ENCODE measurements around the gene EXTL1.
A peak's percentile ranks its signal among the peaks of the same experiment; 100 is the strongest.

Gene EXTL1

GRCh38 chr1:26009796-26010447, 11.7 kb upstream of the EXTL1 start:
- H3K36me3 Mint-ChIP-seq (ENCODE audit: low read depth), result no peaks in the 10 kb centered on the region
- no peak overlapping the region for H3K4me3 Mint-ChIP-seq
- H3K27me3 Mint-ChIP-seq, result peaks cover 2% of the 10 kb centered on the region

DNA sequence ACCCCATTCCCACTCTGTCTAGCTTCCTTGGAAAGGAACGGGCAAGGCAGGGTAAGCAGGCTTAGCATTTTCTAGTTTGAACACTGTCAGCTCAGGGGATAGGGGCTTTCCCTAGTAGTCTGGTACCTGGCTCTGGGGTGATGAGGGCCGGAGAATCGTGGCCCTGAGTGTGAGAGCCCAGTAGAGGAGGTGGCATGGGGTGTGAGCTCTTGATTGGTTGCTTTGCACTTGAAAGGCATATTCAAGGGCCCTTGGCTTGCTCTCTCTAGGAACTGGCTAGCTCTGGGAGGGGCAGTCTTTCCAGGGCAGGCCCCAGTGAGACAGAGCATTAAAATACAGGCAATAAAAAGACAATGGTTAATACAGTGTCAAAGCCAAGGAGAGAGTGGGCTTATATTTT, 10.8 kb upstream of the EXTL1 start:
- Mint-ChIP-seq H3K4me3 (no peak overlapping the region), H3K36me3 (ENCODE audit: low read depth) (no peaks in the 10 kb centered on the region), H3K9me3 (no peaks in the 10 kb centered on the region), H3K4me1 (ENCODE audit: low read depth) (peaks cover 31% of the 10 kb centered on the region), H3K27ac (no peak overlapping the region), H3K27me3 (peaks cover 2% of the 10 kb centered on the region)
- intact Hi-C loops (cut with micrococcal nuclease), result no loop called here

More at GRCh38 chr1:26009796-26010447, 11.7 kb upstream of the EXTL1 start:
- Mint-ChIP-seq H3K27ac (no peak overlapping the region), H3K4me1 (ENCODE audit: low read depth) (peaks cover 23% of the 10 kb centered on the region), H3K9me3 (no peaks in the 10 kb centered on the region)
- intact Hi-C loops (cut with micrococcal nuclease), result no loop called here

DNA sequence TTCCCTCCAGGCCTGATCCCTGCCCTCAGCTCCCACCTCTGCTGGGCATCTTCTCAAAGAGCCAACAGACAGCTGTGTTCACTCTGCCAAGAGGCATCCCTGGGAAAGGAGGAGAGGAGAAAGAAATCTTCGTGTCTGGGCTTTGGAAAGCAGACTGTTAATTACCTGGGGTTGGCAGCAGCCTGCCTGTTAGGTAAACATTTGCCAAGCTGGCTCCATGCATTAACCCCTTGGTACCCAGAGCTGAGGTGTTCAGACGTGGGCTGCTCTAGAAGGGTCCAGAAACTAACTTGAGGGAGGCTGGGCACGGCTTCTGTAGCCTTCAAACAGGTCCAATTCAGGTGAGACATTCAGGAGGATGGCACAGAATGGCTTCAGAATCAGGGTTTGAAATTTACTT, 8.7 kb upstream of the EXTL1 start:
- Mint-ChIP-seq H3K36me3 (ENCODE audit: low read depth) (no peaks in the 10 kb centered on the region), H3K27me3 (peaks cover 2% of the 10 kb centered on the region), H3K4me3 (no peak overlapping the region), H3K9me3 (no peaks in the 10 kb centered on the region), H3K27ac (no peak overlapping the region), H3K4me1 (ENCODE audit: low read depth) (peaks cover 48% of the 10 kb centered on the region)
- intact Hi-C loops (cut with micrococcal nuclease), result no loop called here

DNA sequence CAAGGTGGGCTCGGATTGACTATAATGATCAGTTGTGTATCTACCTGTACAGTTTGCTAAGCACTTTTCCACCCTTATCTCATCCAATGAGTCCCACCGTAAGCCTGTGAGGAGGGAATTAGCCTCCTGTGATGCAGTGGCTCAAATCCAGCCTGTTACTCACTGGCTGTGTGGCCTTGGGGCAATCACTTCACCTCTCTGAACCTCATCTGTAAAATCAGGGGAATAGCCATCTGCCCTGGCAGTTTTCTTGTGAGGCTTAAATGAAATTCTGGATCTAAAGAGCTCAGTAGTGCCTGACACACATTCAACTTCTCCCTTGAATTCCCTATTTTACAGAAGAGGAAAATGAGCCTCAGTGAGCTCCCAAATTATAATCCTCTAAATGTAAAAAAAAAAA, 7.4 kb upstream of the EXTL1 start:
- Mint-ChIP-seq H3K27me3 (peaks cover 6% of the 10 kb centered on the region), H3K4me1 (ENCODE audit: low read depth) (peaks cover 59% of the 10 kb centered on the region), H3K36me3 (ENCODE audit: low read depth) (no peaks in the 10 kb centered on the region), H3K4me3 (no peak overlapping the region), H3K9me3 (no peaks in the 10 kb centered on the region), H3K27ac (no peak overlapping the region)
- intact Hi-C loops (cut with micrococcal nuclease), result no loop called here

DNA sequence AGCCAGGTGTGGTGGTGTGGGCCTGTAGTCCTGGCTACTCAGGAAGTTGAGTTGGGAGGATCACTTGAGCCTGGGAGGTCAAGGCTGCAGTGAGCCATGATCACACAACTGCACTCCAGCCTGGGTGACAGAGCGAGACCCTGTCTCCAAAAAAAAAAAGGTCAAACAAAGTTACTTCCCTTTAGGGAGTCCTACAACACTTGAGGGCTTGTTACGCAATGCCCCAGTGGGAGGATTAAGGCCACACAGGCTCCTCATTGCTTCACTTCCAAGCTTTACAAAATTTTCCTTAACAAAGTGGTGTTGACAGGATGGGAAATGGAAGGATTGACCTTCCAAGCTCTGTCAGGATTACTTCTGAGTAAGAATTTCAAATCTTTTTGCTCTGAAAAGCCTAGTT, 6.2 kb upstream of the EXTL1 start:
- peak overlapping the region; percentile 34 for H3K27ac Mint-ChIP-seq

DNA sequence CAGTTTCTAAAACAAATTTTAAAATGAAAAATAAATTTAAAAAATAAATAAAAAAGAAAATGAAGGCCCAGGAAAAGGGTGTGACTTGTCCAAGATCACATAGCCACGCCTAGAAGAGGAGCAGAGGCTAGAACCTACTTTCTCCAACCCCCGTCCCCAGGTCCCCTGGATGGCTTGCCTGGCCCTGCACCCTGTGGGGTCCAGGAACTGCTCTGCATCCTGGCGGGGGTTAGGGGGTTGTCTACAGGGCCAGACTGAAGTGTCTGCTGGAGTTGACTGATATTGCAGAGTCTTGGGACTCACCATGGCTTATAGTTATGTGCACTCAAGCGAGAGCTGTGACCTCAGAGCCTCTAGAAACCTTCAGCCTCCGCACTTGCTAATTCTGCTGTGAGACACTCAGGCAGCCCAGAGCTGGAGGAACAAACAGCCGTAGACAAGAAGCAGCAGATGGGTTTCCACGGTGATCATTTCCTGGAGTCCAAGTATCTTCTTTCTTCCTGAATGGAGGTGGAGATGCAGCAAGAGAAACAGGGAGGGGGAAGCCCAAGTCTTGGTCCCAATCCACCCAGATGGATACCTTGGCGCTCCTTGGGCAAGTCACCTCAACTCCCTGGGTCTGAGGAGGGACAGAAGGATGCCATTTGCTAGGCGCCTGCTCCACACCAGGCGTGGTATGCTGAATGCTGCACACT, 5.2 kb upstream of the EXTL1 start:
- Mint-ChIP-seq H3K27ac (peak overlapping the region; percentile 67), H3K36me3 (ENCODE audit: low read depth) (no peaks in the 10 kb centered on the region), H3K27me3 (peaks cover 22% of the 10 kb centered on the region), H3K4me1 (ENCODE audit: low read depth) (peaks cover 74% of the 10 kb centered on the region), H3K9me3 (no peaks in the 10 kb centered on the region), H3K4me3 (no peak overlapping the region)
- intact Hi-C loops (cut with micrococcal nuclease), result no loop called here

More for the DNA sequence above, 6.2 kb upstream of the EXTL1 start:
- intact Hi-C loops (cut with micrococcal nuclease), result no loop called here
- no peaks in the 10 kb centered on the region for H3K36me3 Mint-ChIP-seq (ENCODE audit: low read depth)
- peaks cover 15% of the 10 kb centered on the region for H3K27me3 Mint-ChIP-seq
- no peaks in the 10 kb centered on the region for H3K9me3 Mint-ChIP-seq
- peak overlapping the region; percentile 9 for H3K4me3 Mint-ChIP-seq
- peaks cover 71% of the 10 kb centered on the region for H3K4me1 Mint-ChIP-seq (ENCODE audit: low read depth)

DNA sequence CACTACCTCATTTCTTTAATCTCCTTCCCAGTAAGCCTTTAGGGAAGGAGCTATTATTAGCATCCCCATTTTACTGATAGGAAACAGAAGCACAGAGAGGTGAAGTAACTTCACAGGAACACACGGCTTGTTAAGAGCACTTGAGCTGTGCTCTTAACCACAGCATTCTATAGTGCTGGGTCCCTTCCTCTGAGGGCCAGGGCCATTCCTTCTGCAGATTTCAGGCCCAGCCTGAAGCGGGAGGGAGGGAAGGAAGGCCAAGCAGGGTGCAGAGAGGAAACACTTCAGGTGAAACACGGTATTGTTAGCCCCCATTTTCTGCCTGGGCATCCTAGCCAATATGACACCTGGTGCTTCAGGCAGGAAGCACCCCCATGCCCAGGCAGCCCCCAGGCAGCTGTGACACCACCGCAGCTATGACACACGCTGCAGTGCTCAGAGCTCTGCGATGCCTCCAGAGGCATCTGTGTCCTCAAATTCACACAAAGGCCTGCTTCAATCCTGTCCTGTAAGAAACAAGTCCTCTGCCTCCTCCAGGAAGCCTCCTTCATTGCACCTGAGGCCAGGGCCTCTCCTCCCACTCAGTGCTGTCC, 4.5 kb upstream of the EXTL1 start:
- H3K4me3 Mint-ChIP-seq, result no peak overlapping the region
- peaks cover 26% of the 10 kb centered on the region for H3K27me3 Mint-ChIP-seq
- intact Hi-C loops (cut with micrococcal nuclease), result no loop called here

DNA sequence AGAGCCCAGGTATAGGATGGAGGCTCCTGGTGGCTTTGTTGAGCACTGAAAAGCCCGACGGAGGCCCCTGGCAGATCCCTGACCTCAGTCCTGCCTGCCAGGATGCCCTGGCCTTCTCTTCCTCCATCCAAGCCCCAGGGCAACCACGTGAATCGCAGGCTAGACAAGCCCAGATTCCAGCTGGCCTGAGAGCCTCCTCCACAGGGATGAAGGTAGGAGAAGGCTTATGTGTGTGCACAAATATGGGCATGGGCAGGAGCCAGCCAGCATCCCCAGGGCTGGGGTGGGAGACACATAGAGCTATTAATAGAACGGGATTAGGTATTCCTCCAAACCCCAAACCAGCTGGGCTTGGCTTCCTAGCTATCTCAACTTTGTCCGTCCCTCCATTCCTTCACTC, 4.0 kb upstream of the EXTL1 start:
- Mint-ChIP-seq H3K4me1 (ENCODE audit: low read depth) (peaks cover 74% of the 10 kb centered on the region), H3K9me3 (no peaks in the 10 kb centered on the region), H3K4me3 (no peak overlapping the region), H3K27ac (peak overlapping the region; percentile 67), H3K27me3 (peaks cover 26% of the 10 kb centered on the region), H3K36me3 (ENCODE audit: low read depth) (no peaks in the 10 kb centered on the region)
- intact Hi-C loops (cut with micrococcal nuclease), result no loop called here

More for the DNA sequence above, 4.5 kb upstream of the EXTL1 start:
- Mint-ChIP-seq H3K9me3 (no peaks in the 10 kb centered on the region), H3K4me1 (ENCODE audit: low read depth) (peaks cover 74% of the 10 kb centered on the region), H3K36me3 (ENCODE audit: low read depth) (no peaks in the 10 kb centered on the region), H3K27ac (peak overlapping the region; percentile 67)

DNA sequence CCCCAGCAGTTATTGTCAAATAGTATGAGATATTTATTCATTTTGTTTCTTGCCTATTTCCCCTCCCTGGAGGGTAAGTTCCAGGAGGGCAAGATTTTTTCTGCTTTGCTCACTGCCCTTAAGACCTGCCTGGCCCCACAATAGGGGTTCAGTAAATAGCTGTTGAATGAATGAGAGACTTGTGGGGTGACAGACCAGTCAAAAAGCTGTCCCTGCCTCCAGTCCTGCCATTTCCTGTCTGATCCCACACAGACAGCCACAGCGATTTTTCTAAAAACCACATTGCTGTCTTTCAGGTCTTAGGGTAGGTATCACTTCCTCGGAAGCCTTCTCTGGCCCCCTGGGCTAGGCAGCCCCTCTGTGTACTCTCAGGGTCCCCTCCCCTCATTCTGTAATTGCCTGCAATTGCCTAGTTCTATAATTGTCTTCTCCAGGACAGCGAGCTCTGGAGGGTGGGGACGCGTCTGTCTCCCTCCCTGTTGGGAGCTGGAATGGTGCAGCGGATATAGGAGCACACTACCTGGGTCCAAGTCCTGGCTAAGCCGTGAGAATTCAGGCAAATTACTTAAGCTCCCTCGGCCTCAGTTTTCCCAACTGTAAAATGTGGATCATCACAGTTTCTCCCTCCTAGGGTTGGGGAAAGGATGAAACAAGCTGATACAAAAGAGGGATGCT, 1.8 kb upstream of the EXTL1 start:
- no peak overlapping the region for H3K4me3 Mint-ChIP-seq
- no peaks in the 10 kb centered on the region for H3K9me3 Mint-ChIP-seq
- peaks cover 35% of the 10 kb centered on the region for H3K27me3 Mint-ChIP-seq
- H3K4me1 Mint-ChIP-seq (ENCODE audit: low read depth), result peaks cover 66% of the 10 kb centered on the region
- H3K36me3 Mint-ChIP-seq (ENCODE audit: low read depth), result no peaks in the 10 kb centered on the region
- intact Hi-C loops (cut with micrococcal nuclease), result no loop called here
- H3K27ac Mint-ChIP-seq, result peak overlapping the region; percentile 48

DNA sequence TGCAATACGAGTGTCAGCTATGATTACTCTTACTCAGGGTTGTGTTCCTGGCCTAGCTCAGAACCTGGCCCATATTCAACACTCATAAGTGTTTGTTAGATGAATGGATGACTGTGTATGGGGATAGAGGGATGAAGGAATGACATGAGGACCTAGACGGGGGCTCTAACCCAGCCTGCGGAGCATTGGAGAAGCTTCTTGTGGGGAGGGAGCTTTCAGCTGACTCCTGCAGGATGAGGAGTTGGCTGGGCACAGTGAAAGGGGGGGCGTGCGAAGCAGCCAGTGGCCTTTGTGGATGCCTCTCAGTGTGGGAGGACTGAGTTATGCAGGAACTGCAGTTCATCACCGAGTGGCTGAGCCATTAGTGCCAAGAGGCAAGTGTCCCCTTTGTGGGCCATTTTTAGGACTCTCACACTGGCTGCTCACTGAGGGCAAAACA, 1.2 kb upstream of the EXTL1 start:
- no peaks in the 10 kb centered on the region for H3K36me3 Mint-ChIP-seq (ENCODE audit: low read depth)
- peak overlapping the region; percentile 12 for H3K27ac Mint-ChIP-seq
- intact Hi-C loops (cut with micrococcal nuclease), result no loop called here
- peaks cover 37% of the 10 kb centered on the region for H3K27me3 Mint-ChIP-seq
- no peak overlapping the region for H3K4me3 Mint-ChIP-seq
- H3K4me1 Mint-ChIP-seq (ENCODE audit: low read depth), result peaks cover 61% of the 10 kb centered on the region
- no peaks in the 10 kb centered on the region for H3K9me3 Mint-ChIP-seq

DNA sequence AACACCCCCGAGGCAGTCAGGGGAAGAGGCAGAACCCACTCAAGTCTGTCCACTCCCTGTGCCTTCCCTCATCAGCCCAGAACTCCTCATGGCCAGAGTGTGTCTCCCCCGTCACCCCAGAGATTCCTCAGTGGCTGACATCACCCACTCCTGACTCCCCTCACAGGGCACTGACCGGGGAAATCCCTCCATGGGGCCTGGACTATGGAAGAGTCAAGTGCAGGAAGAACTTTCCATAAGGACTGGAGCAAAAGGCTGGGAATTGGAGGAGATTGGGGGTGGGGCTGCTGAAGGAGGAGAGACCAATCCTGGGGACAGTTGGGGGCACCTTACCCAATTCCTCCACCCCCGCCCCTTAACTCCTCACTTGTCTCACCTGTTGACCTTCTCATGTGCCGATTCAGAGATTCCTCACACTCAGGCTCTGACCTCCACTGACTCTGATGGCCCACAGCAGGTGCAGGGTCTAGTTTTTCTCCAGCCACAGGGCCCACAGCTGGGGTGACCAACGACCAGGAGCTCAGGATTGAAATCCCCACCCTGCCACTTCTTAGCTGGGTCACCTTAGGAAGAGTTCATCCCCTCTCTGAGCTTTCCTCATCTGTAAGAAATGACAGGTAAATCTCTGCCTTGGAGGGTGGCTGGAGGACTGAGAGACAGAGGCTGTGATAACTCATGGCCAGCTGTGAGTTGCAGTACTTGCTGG, 481 bp upstream of the EXTL1 start:
- Mint-ChIP-seq H3K36me3 (ENCODE audit: low read depth) (no peaks in the 10 kb centered on the region), H3K9me3 (no peaks in the 10 kb centered on the region), H3K4me3 (no peak overlapping the region), H3K27ac (peak overlapping the region; percentile 62), H3K4me1 (ENCODE audit: low read depth) (peaks cover 55% of the 10 kb centered on the region), H3K27me3 (peaks cover 37% of the 10 kb centered on the region)
- intact Hi-C loops (cut with micrococcal nuclease), result no loop called here

DNA sequence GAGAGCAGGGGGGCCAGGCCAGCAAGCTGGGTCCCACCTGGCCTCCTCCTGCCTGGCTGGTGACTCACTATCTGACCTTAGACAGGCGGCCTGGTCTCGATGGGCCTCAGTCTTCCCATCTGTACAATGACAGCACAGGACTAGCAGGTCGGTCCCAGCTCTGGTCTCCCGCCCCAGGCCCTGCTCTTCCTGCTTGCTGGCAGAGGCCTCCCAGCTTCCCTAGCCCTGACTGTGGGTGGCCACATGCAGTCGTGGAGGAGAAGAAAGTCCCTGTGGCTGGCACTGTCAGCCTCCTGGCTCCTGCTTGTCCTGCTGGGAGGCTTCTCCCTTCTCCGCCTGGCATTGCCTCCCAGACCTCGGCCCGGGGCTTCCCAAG, 817 bp downstream of the EXTL1 start:
- H3K27me3 Mint-ChIP-seq, result peaks cover 37% of the 10 kb centered on the region
- H3K4me3 Mint-ChIP-seq, result no peak overlapping the region
- intact Hi-C loops (cut with micrococcal nuclease), result no loop called here
- no peaks in the 10 kb centered on the region for H3K9me3 Mint-ChIP-seq
- no peaks in the 10 kb centered on the region for H3K36me3 Mint-ChIP-seq (ENCODE audit: low read depth)
- no peak overlapping the region for H3K27ac Mint-ChIP-seq
- peaks cover 53% of the 10 kb centered on the region for H3K4me1 Mint-ChIP-seq (ENCODE audit: low read depth)

- intact Hi-C loops (cut with micrococcal nuclease), result no loop called here
- no peaks in the 10 kb centered on the region for H3K9me3 Mint-ChIP-seq
- peaks cover 54% of the 10 kb centered on the region for H3K4me1 Mint-ChIP-seq (ENCODE audit: low read depth)
- no peak overlapping the region for H3K27ac Mint-ChIP-seq
- no peaks in the 10 kb centered on the region for H3K36me3 Mint-ChIP-seq (ENCODE audit: low read depth)
- H3K4me3 Mint-ChIP-seq, result no peak overlapping the region
- H3K27me3 Mint-ChIP-seq, result peaks cover 39% of the 10 kb centered on the region
Observed at GRCh38 chr1:26023009-26023408, 1.4 kb downstream of the EXTL1 start.

Data from dendritic cell treated with granulocyte-macrophage colony-stimulating factor and Interleukin-4, amounts not matched to agents 40 ng/mL and 50 ng/mL, for 4 days (primary cell).